HepG2 (cell line): ENCODE data around the gene FBXL2. TPM values are rescaled to one million over a fixed set of nuclear protein-coding genes. Genes with fewer than 3 reads are reported as not detected.

Experiments
- ATAC-seq: fragments of 200-7000 bp; cut with Tn5 transposase; 3 replicates; pipeline ENCODE4 v1.9.1; 2020; ENCODE audit warnings: mild to moderate bottlenecking, moderate library complexity
- BruUV-seq: library from RNA; stranded (reverse); fragments of 400-500 nt; replicated peaks from 2 replicates; lab custom pipeline; 2021; lab: Mats Ljungman, UMichigan
- CTCF ChIA-PET: fragments of 300-600 bp; formaldehyde crosslinking; extraction: SDS; loops from one replicate; lab custom pipeline; 2021; ENCODE audit warnings: low total read pairs, inconsistent platforms, low intra/inter-chr PET ratio; lab: Yijun Ruan, JAX
- POLR2A ChIA-PET: fragments of 350-600 bp; sonication (Branson Sonifier 250); formaldehyde crosslinking; loops from one replicate; lab custom pipeline; 2020; ENCODE audit warnings: antibody characterized with exemption, inconsistent platforms; lab: Yijun Ruan, JAX
- DNase-seq: peaks from one replicate; pipeline ENCODE4 v3.0.0-alpha.2; 2015; ENCODE audit warnings: low spot score
- FAIRE-seq: peaks from 3 replicates; lab custom pipeline; 2011; peaks lifted over from hg19 to GRCh38; lab: Jason Lieb, UNC
- H2AFZ ChIP-seq: one replicate; pipeline ENCODE4 v1.6.1; 2011; ENCODE audit warnings: low read length, inconsistent platforms
- H3K27ac ChIP-seq: fragments of 300-600 bp; 3 replicates; pipeline ENCODE4 v1.8.0; 2011; ENCODE audit warnings: mixed run types, mild to moderate bottlenecking, mixed read lengths, low read length, inconsistent platforms; ENCODE audit not compliant: insufficient read depth; ENCODE audit errors: extremely low read length
- H3K27me3 ChIP-seq, 2 experiments: fragments of 200-600 bp in 1 of 2; 2 replicates in 1 of 2; 3 replicates in 1 of 2; pipeline versions ENCODE4 v1.6.0 to v1.8.0; 2011; ENCODE audit warnings: low read length in 2 of 2, mild to moderate bottlenecking in 2 of 2, moderate library complexity in 2 of 2, inconsistent platforms in 1 of 2; ENCODE audit not compliant: insufficient read depth in 2 of 2, control insufficient read depth in 1 of 2
- H3K36me3 ChIP-seq, 2 experiments: fragments of 200-600 bp in 1 of 2; replicated peaks in 1 of 2; 2 replicates in 1 of 2; 3 replicates in 1 of 2; pipeline versions ENCODE4 v1.5.1 to v1.8.0; 2011; ENCODE audit warnings: low read length in 2 of 2, inconsistent platforms in 1 of 2; ENCODE audit not compliant: insufficient read depth in 2 of 2, control insufficient read depth in 1 of 2
- H3K4me1 ChIP-seq: 2 replicates; pipeline ENCODE4 v1.5.1; 2012; ENCODE audit warnings: low read length, inconsistent platforms; ENCODE audit not compliant: insufficient read depth
- H3K4me2 ChIP-seq: 2 replicates; pipeline ENCODE4 v1.6.0; 2011; ENCODE audit warnings: low read depth, low read length, inconsistent platforms
- H3K4me3 ChIP-seq, 3 experiments: fragments of 200-600 bp in 1 of 3; sonication (generic), shearing (Covaris generic) in 1 of 3; replicated peaks in 1 of 3; 2 replicates each; pipeline ENCODE4 v1.5.1; 2011 to 2016; ENCODE audit warnings: low read length in 3 of 3, inconsistent platforms in 2 of 3, low read depth in 2 of 3, mild to moderate bottlenecking in 2 of 3, control low read depth in 1 of 3, mixed read lengths in 1 of 3; ENCODE audit not compliant: insufficient read depth in 1 of 3
- H3K79me2 ChIP-seq: one replicate; pipeline ENCODE4 v1.6.1; 2011; ENCODE audit warnings: low read length, inconsistent platforms; ENCODE audit not compliant: insufficient read depth
- H3K9ac ChIP-seq: 2 replicates; pipeline ENCODE4 v1.6.0; 2011; ENCODE audit warnings: mild to moderate bottlenecking, low read depth, low read length, inconsistent platforms; ENCODE audit not compliant: insufficient read depth
- H3K9me3 ChIP-seq: 2 replicates; pipeline ENCODE4 v1.5.1; 2012; ENCODE audit warnings: mild to moderate bottlenecking, low read length
- H4K20me1 ChIP-seq: 2 replicates; pipeline ENCODE4 v1.6.0; 2011; ENCODE audit warnings: inconsistent platforms, mild to moderate bottlenecking, low read length, moderate library complexity; ENCODE audit not compliant: insufficient read depth
- ATF7 ChIP-seq, 2 experiments: fragments of 450-650 bp in 1 of 2; sonication (generic) in 1 of 2; formaldehyde crosslinking in 1 of 2; IDR thresholded peaks; 2 replicates each; pipeline versions ENCODE4 v1.4.0 to v1.6.1; 2016 to 2020; ENCODE audit warnings: antibody characterized with exemption in 1 of 2, mild to moderate bottlenecking in 1 of 2, missing genetic modification reagents in 1 of 2
- BRCA1 ChIP-seq: sonication (generic); formaldehyde crosslinking; IDR thresholded peaks from 2 replicates; pipeline ENCODE4 v1.4.0; 2020; ENCODE audit warnings: missing genetic modification reagents
- CEBPB ChIP-seq: IDR thresholded peaks from 2 replicates; pipeline ENCODE4 v1.6.1; 2011; ENCODE audit warnings: low read depth, low read length, improper control_type of control experiment, borderline replicate concordance
- HNF4A ChIP-seq: sonication (generic); formaldehyde crosslinking; IDR thresholded peaks from 2 replicates; pipeline ENCODE4 v1.4.0; 2020; ENCODE audit warnings: missing genetic modification reagents
- PRPF4 ChIP-seq: fragments of 200-400 bp; formaldehyde crosslinking; IDR thresholded peaks from 2 replicates; pipeline ENCODE4 v1.6.1; 2016; ENCODE audit warnings: low read length, low read depth; ENCODE audit not compliant: poor library complexity, severe bottlenecking
- ZFP37 ChIP-seq: sonication (generic); formaldehyde crosslinking; IDR thresholded peaks from 2 replicates; pipeline ENCODE4 v1.4.0; 2020; ENCODE audit warnings: missing genetic modification reagents, borderline replicate concordance
- ZNF816 ChIP-seq: sonication (generic); formaldehyde crosslinking; IDR thresholded peaks from 2 replicates; pipeline ENCODE4 v1.8.0; 2022; ENCODE audit warnings: missing genetic modification reagents, mild to moderate bottlenecking, borderline replicate concordance
- WGBS: methylation state at CpG from one replicate; pipeline ENCODE4 v1.1.6; 2017; ENCODE audit warnings: low lambda C conversion rate; 5-methylcytosine and 5-hydroxymethylcytosine counted together
- in situ Hi-C: cut with HindIII; loops from 2 replicates; pipeline ENCODE4 v1.10.0; 2017; ENCODE audit warnings: low pct_unique_long_range_greater_than_20kb; ENCODE audit not compliant: extremely low pct_ligation_motif_present
- intact Hi-C: fragments of 100-400 bp; cut with micrococcal nuclease; formaldehyde crosslinking; loops from one replicate; pipeline ENCODE4 v1.10.0; 2022; ENCODE audit not compliant: unreplicated experiment
- polyA plus RNA-seq, 8 experiments: library from polyadenylated mRNA; depleted of rRNA in 3 of 8; stranded (reverse) in 7 of 8; unstranded in 1 of 8; fragments of >200 nt; fragmentation: Illumina TruSeq in 4 of 8; extraction: Trizol in 4 of 8; gene quantifications; 2 replicates each; pipeline versions ENCODE4 v1.2.1 to v1.2.3, GENCODE V29; 2011 to 2016; ENCODE audit warnings: low read depth in 4 of 8, missing spikeins in 1 of 8, mixed read lengths in 1 of 8; ENCODE audit not compliant: insufficient read depth in 1 of 8
- total RNA-seq, 5 experiments: library from RNA; depleted of rRNA; stranded (reverse); fragments of >200 nt; fragmentation: Illumina TruSeq; extraction: Trizol; gene quantifications; 2 replicates each; pipeline ENCODE4 v1.2.3, GENCODE V29; 2016; ENCODE audit warnings: low read depth in 1 of 5
- TF ChIP-seq, protein P1 (sequence below): sonication (generic); formaldehyde crosslinking; IDR thresholded peaks from 2 replicates; pipeline ENCODE4 v1.4.0; 2020; ENCODE audit warnings: mild to moderate bottlenecking, missing genetic modification reagents
- TF ChIP-seq, protein P2 (sequence below): sonication (generic); formaldehyde crosslinking; IDR thresholded peaks from 2 replicates; pipeline ENCODE4 v1.8.0; 2023; ENCODE audit warnings: mild to moderate bottlenecking, missing genetic modification reagents

The FBXL2 gene
- total and polyA plus RNA-seq, 2 of the 13 experiments (the other 11 are each of a cell fraction or from before 2014, with no cell fraction given) = 1.8 to 5.0 TPM

DNA sequence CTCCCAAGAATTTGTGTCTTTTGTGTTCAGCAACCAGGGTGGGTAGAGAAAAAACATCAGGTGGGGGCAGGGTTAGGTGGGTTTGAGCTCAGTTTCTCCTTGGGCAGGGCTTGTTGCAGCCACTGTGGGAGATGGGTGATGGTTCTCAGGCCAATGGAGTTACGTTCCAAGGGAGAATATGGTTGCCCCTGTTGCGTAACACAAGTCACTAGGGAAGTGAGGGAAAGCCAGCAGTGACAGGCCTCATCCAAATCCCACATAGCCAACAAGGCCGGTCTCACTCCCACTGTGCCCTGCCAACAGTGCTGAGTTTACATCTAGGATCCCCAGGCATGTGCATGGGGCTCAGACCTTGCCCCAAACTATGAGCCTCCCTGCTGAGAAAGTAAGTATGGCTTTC lies 7.9 kb upstream of the FBXL2 start:
- H3K4me2 ChIP-seq = no peak overlapping the region
- in situ Hi-C loops = no loop called here
- DNase-seq (no peak), ATAC-seq (no peak), FAIRE-seq (no peak)
- WGBS = 80% methylated on average over 3 of the region's 3 CpGs
- H2AFZ ChIP-seq = no peak overlapping the region
- intact Hi-C loops = no loop called here
- no peaks in the 10 kb centered on the region for H3K79me2 ChIP-seq
- no peaks in the 10 kb centered on the region for H3K36me3 ChIP-seq
- H4K20me1 ChIP-seq = no peaks in the 10 kb centered on the region
- BruUV-seq = no TSS peak
- H3K4me3 ChIP-seq = no peak overlapping the region
- H3K9me3 ChIP-seq = peaks cover 8% of the 10 kb centered on the region; the same call in 1 of the 2 replicates
- CTCF ChIA-PET = no interaction called here
- TF ChIP-seq HNF4A (CRISPR knock-in tag) (no peak), CEBPB (peak; percentile 81), ZFP37 (no peak), ZNF816 (CRISPR knock-in tag) (no peak), ATF7 (IDR thresholded peaks at IDR 0.05) (no peak), ATF7 (CRISPR knock-in tag; IDR thresholded peaks at IDR 0.05) (no peak), PRPF4 (no peak), BRCA1 (CRISPR knock-in tag) (no peak)
- TF ChIP-seq, protein P1, sequence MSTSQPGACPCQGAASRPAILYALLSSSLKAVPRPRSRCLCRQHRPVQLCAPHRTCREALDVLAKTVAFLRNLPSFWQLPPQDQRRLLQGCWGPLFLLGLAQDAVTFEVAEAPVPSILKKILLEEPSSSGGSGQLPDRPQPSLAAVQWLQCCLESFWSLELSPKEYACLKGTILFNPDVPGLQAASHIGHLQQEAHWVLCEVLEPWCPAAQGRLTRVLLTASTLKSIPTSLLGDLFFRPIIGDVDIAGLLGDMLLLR (CRISPR knock-in tag) = no peak
- TF ChIP-seq, protein P2, sequence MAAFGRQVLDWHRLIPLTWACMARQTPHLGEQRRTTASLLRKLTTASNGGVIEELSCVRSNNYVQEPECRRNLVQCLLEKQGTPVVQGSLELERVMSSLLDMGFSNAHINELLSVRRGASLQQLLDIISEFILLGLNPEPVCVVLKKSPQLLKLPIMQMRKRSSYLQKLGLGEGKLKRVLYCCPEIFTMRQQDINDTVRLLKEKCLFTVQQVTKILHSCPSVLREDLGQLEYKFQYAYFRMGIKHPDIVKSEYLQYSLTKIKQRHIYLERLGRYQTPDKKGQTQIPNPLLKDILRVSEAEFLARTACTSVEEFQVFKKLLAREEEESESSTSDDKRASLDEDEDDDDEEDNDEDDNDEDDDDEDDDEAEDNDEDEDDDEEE (CRISPR knock-in tag) = no peak
- H3K4me1 ChIP-seq = peaks cover 22% of the 10 kb centered on the region
- POLR2A ChIA-PET = no interaction called here
- H3K27ac ChIP-seq = no peak overlapping the region
- H3K9ac ChIP-seq = no peak overlapping the region
- H3K27me3 ChIP-seq = no peaks in the 10 kb centered on the region; a peak in 1 of 5 replicates
